ENCODE data around the gene TASP1. TPM values are rescaled to one million over a fixed set of nuclear protein-coding genes. Genes with fewer than 3 reads are reported as not detected.

The TASP1 gene
- total RNA-seq, 1 experiment from 2014 or later = 25.9 TPM

DNA sequence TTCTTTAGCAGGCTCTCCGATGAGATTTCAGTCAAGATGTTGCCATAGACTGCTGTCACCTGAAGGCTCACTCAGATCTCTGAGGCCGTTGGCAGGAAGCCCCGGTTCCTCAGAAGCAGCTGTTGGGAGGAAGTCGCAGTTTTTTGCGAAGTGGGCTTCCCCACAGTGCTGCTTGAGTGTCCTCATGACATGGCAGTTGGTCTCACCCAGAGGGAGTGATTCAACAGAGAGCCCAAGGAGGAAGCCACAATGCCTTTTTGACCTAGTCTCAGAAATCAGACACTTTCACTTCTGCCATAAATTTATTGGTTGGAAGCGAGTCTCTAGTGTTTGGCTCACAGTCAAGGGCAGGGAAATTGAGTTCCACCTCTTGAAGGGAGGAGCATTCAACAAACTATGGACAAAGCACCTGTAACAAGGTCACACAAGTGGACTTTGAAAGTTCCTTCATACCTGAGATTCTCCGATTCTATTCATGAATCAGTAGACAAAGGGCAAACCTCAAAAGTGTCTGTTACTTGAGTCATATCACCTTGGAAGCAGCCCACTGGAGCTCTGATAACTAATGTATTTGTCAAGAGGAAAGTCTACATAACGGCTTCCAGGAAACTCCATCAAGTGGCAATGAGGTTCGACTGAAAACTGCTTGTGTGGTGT, 208.3 kb downstream of the TASP1 start:
- DNase-seq = peak; percentile 37 to 42

DNA sequence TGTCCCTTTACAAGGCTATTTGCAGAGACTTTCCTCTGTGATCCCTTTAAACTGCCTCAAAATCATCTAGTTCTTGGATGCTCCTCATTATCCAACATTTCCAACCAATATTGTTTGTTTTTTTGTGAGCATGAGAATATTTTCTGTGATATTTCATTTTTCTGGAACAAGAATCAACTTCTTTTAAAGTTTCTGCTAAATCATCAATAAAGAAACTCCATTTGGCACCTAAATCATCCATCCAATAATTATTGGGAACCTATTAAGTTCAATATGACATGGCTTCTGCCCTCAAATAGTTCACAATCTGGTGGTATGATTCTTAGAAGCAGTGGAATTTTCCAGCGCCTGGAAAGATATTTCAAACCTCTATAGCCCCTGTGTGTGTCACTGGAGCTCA, 210.0 kb downstream of the TASP1 start:
- Histone ChIP-seq H3K27me3 (ENCODE audit: insufficient read depth, low read depth) (no peaks in the 10 kb centered on the region), H3K9me3 (ENCODE audit: insufficient read depth, low read depth) (no peaks in the 10 kb centered on the region), H3F3A (ENCODE audit: insufficient read depth, low read depth) (no peaks in the 10 kb centered on the region), H3K4me3 (no peak overlapping the region), H3K36me3 (ENCODE audit: low read depth) (peaks cover 3% of the 10 kb centered on the region; the same call in 1 of the 2 replicates), H3K4me1 (replicated peaks; ENCODE audit: insufficient read depth) (no peaks in the 10 kb centered on the region), H4K20me1 (ENCODE audit: insufficient read depth) (no peaks in the 10 kb centered on the region), H2AFZ (no peak overlapping the region), H3K4me2 (no peak overlapping the region), H3K79me2 (ENCODE audit: low read depth) (no peaks in the 10 kb centered on the region), H3K9me2 (ENCODE audit: insufficient read depth) (no peaks in the 10 kb centered on the region), H3K27ac (no peak overlapping the region)
- DNase-seq = no peak
- no TSS peak for BruUV-seq (replicated peaks)
- intact Hi-C loops (cut with micrococcal nuclease; ENCODE audit: unreplicated experiment) = no loop called here
- ChIA-PET POLR2A (ENCODE audit: unreplicated experiment) (no interaction called here), CTCF (no interaction called here)
- TF ChIP-seq, protein P1, sequence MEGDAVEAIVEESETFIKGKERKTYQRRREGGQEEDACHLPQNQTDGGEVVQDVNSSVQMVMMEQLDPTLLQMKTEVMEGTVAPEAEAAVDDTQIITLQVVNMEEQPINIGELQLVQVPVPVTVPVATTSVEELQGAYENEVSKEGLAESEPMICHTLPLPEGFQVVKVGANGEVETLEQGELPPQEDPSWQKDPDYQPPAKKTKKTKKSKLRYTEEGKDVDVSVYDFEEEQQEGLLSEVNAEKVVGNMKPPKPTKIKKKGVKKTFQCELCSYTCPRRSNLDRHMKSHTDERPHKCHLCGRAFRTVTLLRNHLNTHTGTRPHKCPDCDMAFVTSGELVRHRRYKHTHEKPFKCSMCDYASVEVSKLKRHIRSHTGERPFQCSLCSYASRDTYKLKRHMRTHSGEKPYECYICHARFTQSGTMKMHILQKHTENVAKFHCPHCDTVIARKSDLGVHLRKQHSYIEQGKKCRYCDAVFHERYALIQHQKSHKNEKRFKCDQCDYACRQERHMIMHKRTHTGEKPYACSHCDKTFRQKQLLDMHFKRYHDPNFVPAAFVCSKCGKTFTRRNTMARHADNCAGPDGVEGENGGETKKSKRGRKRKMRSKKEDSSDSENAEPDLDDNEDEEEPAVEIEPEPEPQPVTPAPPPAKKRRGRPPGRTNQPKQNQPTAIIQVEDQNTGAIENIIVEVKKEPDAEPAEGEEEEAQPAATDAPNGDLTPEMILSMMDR (conservative IDR thresholded peaks at IDR 0.05) = no peak
- no peak for TF ChIP-seq EZH2 (IDR thresholded peaks at IDR 0.05; ENCODE audit: low read depth)

More for the DNA sequence above, 208.3 kb downstream of the TASP1 start:
- no TSS peak for BruUV-seq (replicated peaks)
- Histone ChIP-seq H3K4me2 (no peak overlapping the region), H4K20me1 (ENCODE audit: insufficient read depth) (no peaks in the 10 kb centered on the region), H3K36me3 (ENCODE audit: low read depth) (peaks cover 3% of the 10 kb centered on the region; the same call in 1 of the 2 replicates), H3K4me3 (no peak overlapping the region), H3K27ac (no peak overlapping the region), H3K9me3 (ENCODE audit: insufficient read depth, low read depth) (no peaks in the 10 kb centered on the region), H3K27me3 (ENCODE audit: insufficient read depth, low read depth) (no peaks in the 10 kb centered on the region), H3K4me1 (replicated peaks; ENCODE audit: insufficient read depth) (no peaks in the 10 kb centered on the region), H3F3A (ENCODE audit: insufficient read depth, low read depth) (no peaks in the 10 kb centered on the region), H3K79me2 (ENCODE audit: low read depth) (no peaks in the 10 kb centered on the region), H2AFZ (no peak overlapping the region), H3K9me2 (ENCODE audit: insufficient read depth) (no peaks in the 10 kb centered on the region)
- intact Hi-C loops (cut with micrococcal nuclease; ENCODE audit: unreplicated experiment) = no loop called here
- ChIA-PET CTCF (no interaction called here), POLR2A (ENCODE audit: unreplicated experiment) (interaction anchor here (0.5 kb wide), 1 partner anchor 402 kb away, joined by 5 read pairs; no protein-coding TSS in a partner anchor)
- TF ChIP-seq EZH2 (IDR thresholded peaks at IDR 0.05; ENCODE audit: low read depth) = no peak
- TF ChIP-seq, protein P1 (conservative IDR thresholded peaks at IDR 0.05) = no peak

DNA sequence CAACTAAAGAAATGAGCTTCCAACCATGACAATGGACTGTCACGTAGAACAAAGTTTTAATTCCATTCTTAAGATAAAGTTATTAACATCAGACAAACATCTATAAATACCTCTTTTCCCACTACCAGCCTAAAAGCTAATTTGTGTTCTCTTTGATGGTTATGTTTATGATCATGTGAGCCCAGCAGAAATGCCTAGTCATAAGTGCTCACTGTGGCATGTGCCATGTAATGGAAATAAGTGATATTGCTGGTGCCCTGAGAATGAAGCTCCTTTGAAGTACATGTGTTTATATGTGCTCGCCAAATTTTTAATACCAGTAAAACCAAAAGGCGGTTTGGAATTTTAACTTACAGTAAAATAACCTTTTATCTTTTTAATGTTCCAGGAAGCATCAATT, 211.9 kb downstream of the TASP1 start:
- H3K27me3 ChIP-seq (ENCODE audit: insufficient read depth, low read depth) = no peaks in the 10 kb centered on the region
- no peak overlapping the region for H3K4me3 ChIP-seq
- H3K27ac ChIP-seq = no peak overlapping the region
- no peaks in the 10 kb centered on the region for H3K9me2 ChIP-seq (ENCODE audit: insufficient read depth)
- no peaks in the 10 kb centered on the region for H3F3A ChIP-seq (ENCODE audit: insufficient read depth, low read depth)
- no peak overlapping the region for H3K4me2 ChIP-seq
- H2AFZ ChIP-seq = no peak overlapping the region
- ChIA-PET CTCF (no interaction called here), POLR2A (ENCODE audit: unreplicated experiment) (no interaction called here)
- BruUV-seq (replicated peaks) = no TSS peak
- no peak for DNase-seq
- H3K79me2 ChIP-seq (ENCODE audit: low read depth) = no peaks in the 10 kb centered on the region
- TF ChIP-seq, protein P1 (conservative IDR thresholded peaks at IDR 0.05) = no peak
- TF ChIP-seq EZH2 (IDR thresholded peaks at IDR 0.05; ENCODE audit: low read depth) = no peak
- H4K20me1 ChIP-seq (ENCODE audit: insufficient read depth) = no peaks in the 10 kb centered on the region
- no peaks in the 10 kb centered on the region for H3K9me3 ChIP-seq (ENCODE audit: insufficient read depth, low read depth)
- H3K4me1 ChIP-seq (replicated peaks; ENCODE audit: insufficient read depth) = no peaks in the 10 kb centered on the region
- intact Hi-C loops (cut with micrococcal nuclease; ENCODE audit: unreplicated experiment) = no loop called here
- 0 out of 2 replicates have a peak, but pooled peaks cover 3% of the 10 kb centered on the region for H3K36me3 ChIP-seq (ENCODE audit: low read depth)

All from PC-9 (cell line).